Ectodermal cell (in vitro differentiated cells): Measurements from ENCODE around the gene CASP6.

ENCODE experiments used
- H3K27ac ChIP-seq: 2 replicates; pipeline ENCODE4 v1.7.0; 2013; ENCODE audit warnings: mild to moderate bottlenecking, low read depth, low read length; ENCODE audit not compliant: insufficient read depth, poor library complexity, severe bottlenecking
- H3K27me3 ChIP-seq: 2 replicates; pipeline ENCODE4 v1.7.0; 2013; ENCODE audit warnings: mild to moderate bottlenecking, low read length; ENCODE audit not compliant: insufficient read depth, control insufficient read depth, poor library complexity, severe bottlenecking
- H3K36me3 ChIP-seq: one replicate; pipeline ENCODE4 v1.7.0; 2013; ENCODE audit warnings: low read length; ENCODE audit not compliant: control insufficient read depth, insufficient read depth
- H3K4me1 ChIP-seq: one replicate; pipeline ENCODE4 v1.7.0; 2013; ENCODE audit warnings: low read length; ENCODE audit not compliant: control insufficient read depth, insufficient read depth
- H3K4me3 ChIP-seq: 2 replicates; pipeline ENCODE4 v1.7.0; 2013; ENCODE audit warnings: low read depth, low read length, control low read depth; ENCODE audit not compliant: insufficient read depth
- H3K9me3 ChIP-seq: 2 replicates; pipeline ENCODE4 v1.7.0; 2013; ENCODE audit warnings: mild to moderate bottlenecking, low read length, moderate library complexity; ENCODE audit not compliant: control insufficient read depth
- WGBS, 2 experiments: methylation state at CpG; one replicate each; pipeline ENCODE4 v1.1.7; 2013; ENCODE audit warnings: missing lambda C conversion rate in 2 of 2; 5-methylcytosine and 5-hydroxymethylcytosine counted together

CASP6 gene

DNA sequence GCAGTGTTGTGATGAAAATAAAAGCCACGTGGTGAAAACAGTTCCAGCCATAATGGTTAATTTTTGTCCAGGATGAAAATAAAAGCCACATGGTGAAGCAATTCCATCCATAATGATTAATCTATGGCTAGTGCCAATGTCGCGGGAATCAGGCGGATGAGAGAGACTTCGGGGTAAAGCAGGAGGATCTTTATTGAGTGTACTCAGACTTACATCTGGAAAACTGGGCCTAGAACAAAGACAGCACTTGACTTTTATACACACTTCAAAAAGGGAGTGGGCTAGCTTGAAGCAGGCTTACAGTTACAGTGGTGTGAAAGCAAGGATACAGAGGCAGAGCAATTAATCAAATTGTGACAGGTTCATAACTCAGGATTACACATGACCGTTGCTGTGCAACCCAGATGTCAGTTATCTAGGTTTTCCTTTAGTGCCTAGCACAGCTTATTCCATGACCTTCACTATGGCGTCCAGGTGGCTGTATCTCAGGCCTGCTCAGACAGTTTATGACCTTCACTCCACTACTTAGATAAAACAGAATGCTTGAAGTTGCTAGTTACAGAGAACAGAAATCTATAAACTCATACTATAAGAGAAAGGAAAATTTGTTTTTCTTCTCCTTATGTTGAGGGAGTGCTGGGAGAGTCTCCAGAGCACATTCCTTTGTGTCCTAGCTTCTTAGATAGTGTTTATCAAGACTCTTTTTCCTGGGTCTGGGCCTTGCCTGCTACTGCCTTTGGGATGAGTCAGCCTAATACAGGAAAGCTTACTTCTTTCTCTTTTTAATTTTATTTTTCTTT, 32.5 kb upstream of the CASP6 start:
- no peaks in the 10 kb centered on the region for H3K9me3 ChIP-seq
- no peaks in the 10 kb centered on the region for H3K36me3 ChIP-seq
- no peaks in the 10 kb centered on the region for H3K4me1 ChIP-seq
- no peaks in the 10 kb centered on the region for H3K27me3 ChIP-seq
- no peak overlapping the region for H3K4me3 ChIP-seq
- 93 to 94% methylated on average over 5 to 7 of the region's 7 CpGs for WGBS, 2 experiments
- no peak overlapping the region for H3K27ac ChIP-seq

DNA sequence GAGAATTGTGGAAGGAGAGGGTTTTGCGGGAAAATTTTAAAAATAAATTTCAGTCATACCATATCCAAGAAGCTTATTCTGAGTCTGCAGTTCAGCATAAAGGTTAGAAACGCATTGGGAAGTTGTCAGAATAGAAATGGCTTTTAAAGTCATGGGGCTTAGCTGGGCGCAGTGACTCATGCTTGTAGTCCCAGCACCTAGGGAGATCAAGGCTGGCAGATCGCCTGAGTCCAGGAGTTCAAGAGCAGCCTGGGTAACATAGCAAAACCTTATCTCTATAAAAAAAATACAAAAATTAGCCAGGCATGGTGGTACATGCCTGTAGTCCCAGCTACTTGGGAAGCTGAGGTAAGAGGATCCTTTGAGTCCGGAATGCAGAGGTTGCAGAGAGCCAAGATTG, 30.5 kb upstream of the CASP6 start:
- no peak overlapping the region for H3K27ac ChIP-seq
- no peaks in the 10 kb centered on the region for H3K9me3 ChIP-seq
- H3K4me1 ChIP-seq: peaks cover 3% of the 10 kb centered on the region
- H3K4me3 ChIP-seq: no peak overlapping the region
- 93 to 97% methylated on average over 4 to 5 of the region's 5 CpGs for WGBS, 2 experiments
- H3K27me3 ChIP-seq: peaks cover 7% of the 10 kb centered on the region
- H3K36me3 ChIP-seq: no peaks in the 10 kb centered on the region

DNA sequence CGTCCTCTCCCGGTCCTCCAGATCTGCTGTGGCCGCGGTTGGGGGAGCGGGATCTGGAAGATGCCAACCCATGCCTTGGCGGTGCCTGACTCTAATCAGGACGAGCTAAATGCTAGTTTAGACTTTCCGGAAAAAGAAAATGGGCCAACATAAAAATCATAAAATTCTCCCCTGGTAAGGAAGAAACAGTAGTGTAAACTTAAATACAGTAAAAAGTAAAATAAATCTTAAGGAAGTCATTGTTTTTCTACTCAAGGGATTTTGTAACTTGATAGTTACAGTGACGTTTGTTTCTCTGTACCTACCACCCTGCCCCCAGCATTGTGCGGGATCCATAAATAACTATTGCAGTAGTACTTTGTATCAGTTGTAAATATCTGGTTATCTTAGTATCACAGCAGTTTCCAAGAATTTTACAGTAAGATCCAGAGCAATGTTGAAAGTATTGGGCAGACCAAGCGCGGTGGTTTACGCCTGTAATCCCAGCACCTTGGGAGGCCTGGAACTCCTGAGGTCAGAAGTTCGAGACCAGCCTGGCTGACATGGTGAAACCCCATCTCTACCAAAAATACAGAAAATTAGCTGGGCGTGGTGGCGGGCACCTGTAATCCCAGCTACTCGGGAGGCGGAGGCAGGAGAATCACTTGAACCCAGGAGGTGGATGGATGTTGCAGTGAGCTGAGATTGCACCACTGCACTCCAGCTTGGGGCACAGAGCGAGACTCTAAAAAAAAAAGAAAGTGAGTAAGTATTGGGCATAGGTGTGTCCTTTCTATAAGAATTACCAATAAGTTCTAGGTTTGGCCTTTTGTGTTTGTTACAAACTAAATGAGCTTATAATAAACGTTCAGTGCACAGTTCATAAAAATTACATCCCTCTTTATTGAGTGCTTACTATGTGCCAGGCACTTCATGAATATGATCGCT, 27.6 kb upstream of the CASP6 start:
- H3K9me3 ChIP-seq: no peaks in the 10 kb centered on the region
- H3K4me1 ChIP-seq: peaks cover 6% of the 10 kb centered on the region
- no peaks in the 10 kb centered on the region for H3K36me3 ChIP-seq
- peak overlapping the region; percentile 71 for H3K4me3 ChIP-seq
- WGBS, 2 experiments: 54 to 62% methylated on average over 16 to 20 of the region's 21 CpGs
- no peak overlapping the region for H3K27ac ChIP-seq
- H3K27me3 ChIP-seq: peaks cover 11% of the 10 kb centered on the region

DNA sequence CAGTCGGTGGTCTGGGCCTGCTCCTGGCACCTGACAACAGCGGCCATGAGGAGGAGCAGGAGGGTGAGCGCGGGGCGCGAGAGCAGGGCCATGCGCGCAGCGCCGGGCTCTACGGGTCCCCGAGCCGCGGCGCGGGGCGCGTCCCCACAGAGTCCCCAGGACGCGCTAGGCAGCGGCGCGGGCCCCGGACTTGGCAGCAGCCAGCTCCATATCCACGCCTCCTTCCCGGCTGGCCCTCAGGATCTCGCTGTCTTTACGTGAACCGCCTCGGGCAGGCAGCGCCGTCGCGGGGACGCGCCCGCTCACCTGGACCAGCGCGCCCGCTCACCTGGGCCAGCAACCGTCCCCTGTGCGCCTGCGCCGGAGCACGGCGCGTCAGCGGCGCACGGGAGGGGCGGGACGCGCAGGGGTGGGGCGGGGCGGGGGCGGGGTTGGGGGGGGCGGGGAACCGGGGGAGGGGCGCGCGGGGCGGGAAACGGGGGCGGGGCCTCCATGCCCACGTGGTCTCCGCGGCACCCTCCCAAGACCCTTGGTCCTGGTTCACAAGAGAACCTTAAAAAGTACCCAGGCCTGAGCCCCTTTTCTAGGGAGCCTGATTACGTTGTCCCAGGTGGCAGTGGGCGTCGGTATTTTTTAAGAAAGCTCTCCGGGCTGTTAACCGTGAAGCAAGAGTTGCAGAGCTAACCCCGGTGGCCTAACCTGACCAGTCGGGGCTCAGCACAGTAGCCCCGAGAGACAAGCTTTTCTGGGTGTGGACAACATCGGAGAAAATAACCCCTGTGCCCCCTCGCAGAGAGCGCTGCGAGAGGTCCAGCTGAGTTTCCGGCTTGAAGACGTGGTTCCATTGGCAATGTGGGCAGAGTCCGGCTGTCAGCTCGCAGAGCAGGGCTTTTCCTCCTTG, 26.7 kb upstream of the CASP6 start, which contains the start of gene PLA2G12A:
Gene PLA2G12A, minus strand, starts transcription at position 353 of the 901 bp plus-strand sequence. Its CDS starts 261 bp downstream, at position 92.
- Histone ChIP-seq H3K27ac (peak within 1 kb of the TSS; percentile 50), H3K4me3 (peak within 1 kb of the TSS; percentile 71), H3K36me3 (no peaks in the 10 kb centered on the region), H3K27me3 (peaks cover 11% of the 10 kb centered on the region), H3K4me1 (peaks cover 6% of the 10 kb centered on the region), H3K9me3 (no peaks in the 10 kb centered on the region)
- WGBS, 2 experiments: 0 to 1% methylated on average over 83 of the region's 83 CpGs

GRCh38 chr4:109729117-109729717, 26.0 kb upstream of the CASP6 start:
- peaks cover 6% of the 10 kb centered on the region for H3K4me1 ChIP-seq
- no peaks in the 10 kb centered on the region for H3K36me3 ChIP-seq
- no peaks in the 10 kb centered on the region for H3K9me3 ChIP-seq
- peaks cover 11% of the 10 kb centered on the region for H3K27me3 ChIP-seq
- H3K27ac ChIP-seq: no peak overlapping the region
- 1 to 3% methylated on average over 23 to 25 of the region's 25 CpGs for WGBS, 2 experiments
- peak overlapping the region; percentile 71 for H3K4me3 ChIP-seq

DNA sequence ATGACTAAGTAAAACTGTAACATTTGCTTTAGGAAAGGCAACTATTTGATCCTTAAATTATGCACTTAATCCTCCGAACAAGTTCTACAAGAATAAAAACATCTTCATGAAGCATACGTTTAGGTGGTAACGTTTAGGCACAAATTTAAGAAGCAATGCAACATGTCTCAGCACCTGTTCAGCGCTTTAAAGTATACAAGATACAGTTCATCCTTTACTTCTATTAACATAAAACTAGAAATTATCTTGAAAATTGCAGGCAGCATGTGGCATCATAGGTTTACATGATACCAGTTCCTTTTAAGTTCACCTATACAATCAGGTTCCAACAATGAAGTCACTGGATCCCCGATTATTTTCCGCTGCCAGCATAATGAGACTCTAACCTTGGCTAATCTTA, 25.1 kb upstream of the CASP6 start:
- H3K27me3 ChIP-seq: peaks cover 11% of the 10 kb centered on the region
- H3K36me3 ChIP-seq: no peaks in the 10 kb centered on the region
- H3K4me3 ChIP-seq: no peak overlapping the region
- H3K4me1 ChIP-seq: peaks cover 6% of the 10 kb centered on the region
- no peak overlapping the region for H3K27ac ChIP-seq
- no peaks in the 10 kb centered on the region for H3K9me3 ChIP-seq
- 90 to 93% methylated on average over 6 of the region's 6 CpGs for WGBS, 2 experiments

GRCh38 chr4:109723110-109723509, 19.9 kb upstream of the CASP6 start:
- no peak overlapping the region for H3K27ac ChIP-seq
- H3K4me1 ChIP-seq: no peaks in the 10 kb centered on the region
- H3K36me3 ChIP-seq: no peaks in the 10 kb centered on the region
- no peaks in the 10 kb centered on the region for H3K9me3 ChIP-seq
- no peak overlapping the region for H3K4me3 ChIP-seq
- H3K27me3 ChIP-seq: no peaks in the 10 kb centered on the region
- WGBS, 2 experiments: 94 to 96% methylated on average over 2 of the region's 2 CpGs

GRCh38 chr4:109722357-109722756, 19.1 kb upstream of the CASP6 start:
- Histone ChIP-seq H3K9me3 (no peaks in the 10 kb centered on the region), H3K27ac (no peak overlapping the region), H3K4me1 (no peaks in the 10 kb centered on the region), H3K4me3 (no peak overlapping the region), H3K27me3 (no peaks in the 10 kb centered on the region), H3K36me3 (no peaks in the 10 kb centered on the region)

DNA sequence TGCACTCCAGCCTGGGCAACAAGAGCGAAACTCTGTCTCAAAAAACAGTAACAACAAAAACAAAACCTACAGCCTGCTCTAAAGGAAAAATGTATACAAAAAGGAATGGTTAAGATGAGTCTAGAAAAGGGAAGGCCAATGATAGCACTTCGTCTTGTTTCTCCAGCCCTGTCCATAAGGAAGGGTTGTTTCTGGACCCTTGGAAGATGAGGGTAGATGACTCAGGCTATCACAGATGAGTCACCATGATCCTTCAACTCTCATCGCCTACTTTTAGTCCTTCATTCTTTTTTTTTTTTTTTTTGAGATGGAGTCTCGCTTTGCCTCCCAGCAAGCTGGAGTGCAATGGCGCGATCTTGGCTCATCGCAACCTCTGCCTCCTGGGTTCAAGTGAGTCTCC, 17.8 kb upstream of the CASP6 start:
- H3K4me3 ChIP-seq: no peak overlapping the region
- no peaks in the 10 kb centered on the region for H3K4me1 ChIP-seq
- peaks cover 4% of the 10 kb centered on the region for H3K36me3 ChIP-seq
- no peaks in the 10 kb centered on the region for H3K27me3 ChIP-seq
- no peak overlapping the region for H3K27ac ChIP-seq
- H3K9me3 ChIP-seq: no peaks in the 10 kb centered on the region
- WGBS, 2 experiments: 88 to 89% methylated on average over 7 of the region's 7 CpGs
